Osteoblast (primary cell): ENCODE results near the gene NDUFAB1. TPM values are rescaled to one million over a fixed set of nuclear protein-coding genes. Genes with fewer than 3 reads are reported as not detected.
"Not testable (repeated sequence)": the region's sequence is repeated elsewhere in the genome, so short reads cannot be mapped to it uniquely, and the experiment has no call there.

ENCODE experiments used
- DNase-seq: peaks from one replicate; pipeline ENCODE4 v3.0.0; 2011; ENCODE audit warnings: low spot score, mixed read lengths; ENCODE audit not compliant: insufficient read length; ENCODE audit errors: missing footprints
- H2AFZ ChIP-seq: 2 replicates; pipeline ENCODE4 v1.6.0; 2011; ENCODE audit warnings: mild to moderate bottlenecking, low read length
- H3K27ac ChIP-seq: 2 replicates; pipeline ENCODE4 v1.5.1; 2011; ENCODE audit warnings: mild to moderate bottlenecking, low read depth, low read length, moderate library complexity
- H3K27me3 ChIP-seq: 2 replicates; pipeline ENCODE4 v1.6.0; 2012; ENCODE audit warnings: mild to moderate bottlenecking, control low read depth, inconsistent platforms, low read length, moderate library complexity; ENCODE audit not compliant: insufficient read depth
- H3K36me3 ChIP-seq: 2 replicates; pipeline ENCODE4 v1.5.1; 2011; ENCODE audit warnings: mild to moderate bottlenecking, low read length, control low read depth, moderate library complexity; ENCODE audit not compliant: insufficient read depth
- H3K4me1 ChIP-seq: 2 replicates; pipeline ENCODE4 v1.5.1; 2011; ENCODE audit warnings: mild to moderate bottlenecking, low read length, control low read depth, moderate library complexity; ENCODE audit not compliant: insufficient read depth
- H3K4me2 ChIP-seq: 2 replicates; pipeline ENCODE4 v1.6.0; 2011; ENCODE audit warnings: mild to moderate bottlenecking, low read length; ENCODE audit not compliant: insufficient read depth
- H3K4me3 ChIP-seq: fragments of 200-600 bp; sonication (generic); 3 replicates; pipeline ENCODE4 v1.5.1; 2012; ENCODE audit warnings: mild to moderate bottlenecking, low read length, inconsistent platforms; ENCODE audit not compliant: insufficient read depth
- H3K79me2 ChIP-seq: 2 replicates; pipeline ENCODE4 v1.6.0; 2012; ENCODE audit warnings: mild to moderate bottlenecking, low read length, control low read depth, inconsistent platforms; ENCODE audit not compliant: insufficient read depth
- H3K9me3 ChIP-seq: 2 replicates; pipeline ENCODE4 v1.5.1; 2011; ENCODE audit warnings: low read depth, low read length, control low read depth
- H4K20me1 ChIP-seq: 2 replicates; pipeline ENCODE4 v1.6.0; 2012; ENCODE audit warnings: mild to moderate bottlenecking, low read length, control low read depth; ENCODE audit not compliant: insufficient read depth
- CTCF ChIP-seq: IDR thresholded peaks from 2 replicates; pipeline ENCODE4 v1.5.1; 2011; ENCODE audit warnings: mild to moderate bottlenecking, low read depth, low read length, moderate library complexity; ENCODE audit errors: extremely low read depth
- total RNA-seq: library from RNA; depleted of rRNA; stranded (reverse); fragments of >200 nt; gene quantifications from 2 replicates; pipeline ENCODE4 v1.2.3, GENCODE V29; 2012

NDUFAB1 gene
- total RNA-seq, 1 donor, result 43.1 TPM

DNA sequence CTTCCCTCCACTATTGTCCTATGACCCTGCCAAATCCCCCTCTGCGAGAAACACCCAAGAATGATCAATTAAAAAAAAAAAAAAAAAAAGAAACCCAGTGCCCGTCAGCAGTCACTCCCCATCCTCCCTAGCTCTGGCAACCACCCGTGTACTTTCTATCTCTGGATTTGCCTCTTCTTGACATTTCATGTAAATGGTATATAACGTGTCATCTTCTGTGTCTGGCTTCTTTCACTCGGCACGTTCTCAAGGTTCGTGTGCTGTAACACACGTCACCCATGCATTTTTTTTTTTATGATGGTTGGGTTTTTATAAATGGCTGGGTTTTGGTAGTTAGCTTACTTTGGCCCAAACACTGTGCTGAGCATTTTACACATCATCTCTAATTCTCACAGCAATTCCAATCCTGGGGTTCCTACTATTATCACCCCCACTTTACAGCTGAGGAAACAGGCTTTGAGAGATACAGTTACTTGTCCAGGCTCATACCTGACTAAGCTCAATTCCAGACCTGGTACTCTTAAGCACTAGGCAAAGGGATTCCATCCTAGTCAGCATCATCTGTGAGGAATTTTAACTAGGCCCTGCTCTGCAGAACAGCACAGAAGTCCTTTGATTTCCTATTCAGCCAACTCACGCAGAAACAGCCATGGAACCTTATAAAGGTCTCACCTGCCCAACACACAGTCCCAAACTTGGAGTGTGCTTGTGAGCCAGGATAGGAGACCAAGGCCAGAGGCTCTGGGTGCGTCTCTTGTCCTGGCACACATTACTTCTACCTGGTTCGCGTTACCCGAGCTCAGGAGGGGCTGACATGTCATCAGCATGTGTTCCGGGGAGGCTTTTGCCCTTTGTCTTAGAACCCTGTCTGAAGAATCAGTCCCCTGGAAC, 11.7 kb downstream of the NDUFAB1 start:
- H3K79me2 ChIP-seq, result peaks cover 37% of the 10 kb centered on the region
- no peak for TF ChIP-seq CTCF
- H3K4me1 ChIP-seq, result peaks cover 9% of the 10 kb centered on the region
- H3K4me3 ChIP-seq, result no peak overlapping the region
- no peaks in the 10 kb centered on the region for H3K27me3 ChIP-seq
- H2AFZ ChIP-seq, result no peak overlapping the region
- H3K9me3 ChIP-seq, result no peaks in the 10 kb centered on the region
- no peak overlapping the region for H3K27ac ChIP-seq
- peaks cover 10% of the 10 kb centered on the region for H4K20me1 ChIP-seq
- H3K36me3 ChIP-seq, result peaks cover 44% of the 10 kb centered on the region
- H3K4me2 ChIP-seq, result no peak overlapping the region
- DNase-seq, result no peak

GRCh38 chr16:23583271-23583670, 12.8 kb downstream of the NDUFAB1 start:
- not testable (repeated sequence) for H3K4me1 ChIP-seq, H3K4me2 ChIP-seq, H3K9me3 ChIP-seq, DNase-seq, H4K20me1 ChIP-seq, H3K27me3 ChIP-seq, H3K27ac ChIP-seq, H3K4me3 ChIP-seq, H2AFZ ChIP-seq
- peaks cover 26% of the 10 kb centered on the region for H3K79me2 ChIP-seq
- peaks cover 52% of the 10 kb centered on the region for H3K36me3 ChIP-seq

DNA sequence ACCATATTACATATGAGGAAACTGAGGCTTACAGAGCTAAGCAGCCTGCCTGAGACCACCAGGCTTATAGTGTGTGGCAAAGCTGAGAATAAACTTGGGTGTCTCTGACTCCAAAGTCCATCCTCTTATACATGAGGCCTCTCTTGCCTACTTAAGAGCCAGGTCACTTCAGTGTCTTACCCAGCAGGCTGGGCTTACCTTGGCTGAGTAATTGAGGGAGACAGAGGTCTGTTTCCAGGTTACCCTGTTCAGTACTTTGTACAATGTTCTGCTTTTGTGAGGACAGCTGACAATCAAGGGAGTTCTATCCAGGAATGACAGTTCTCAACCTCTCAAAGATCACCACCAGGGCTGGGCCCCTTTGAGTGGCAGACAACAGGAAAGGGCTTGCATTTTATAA, 14.4 kb downstream of the NDUFAB1 start:
- no peak for DNase-seq
- Histone ChIP-seq H3K36me3 (peaks cover 47% of the 10 kb centered on the region), H3K27me3 (no peaks in the 10 kb centered on the region), H2AFZ (no peak overlapping the region), H3K27ac (no peak overlapping the region), H3K4me3 (no peak overlapping the region), H3K79me2 (peaks cover 13% of the 10 kb centered on the region), H3K9me3 (no peaks in the 10 kb centered on the region), H4K20me1 (no peaks in the 10 kb centered on the region), H3K4me1 (no peaks in the 10 kb centered on the region), H3K4me2 (no peak overlapping the region)
- TF ChIP-seq CTCF, result no peak

DNA sequence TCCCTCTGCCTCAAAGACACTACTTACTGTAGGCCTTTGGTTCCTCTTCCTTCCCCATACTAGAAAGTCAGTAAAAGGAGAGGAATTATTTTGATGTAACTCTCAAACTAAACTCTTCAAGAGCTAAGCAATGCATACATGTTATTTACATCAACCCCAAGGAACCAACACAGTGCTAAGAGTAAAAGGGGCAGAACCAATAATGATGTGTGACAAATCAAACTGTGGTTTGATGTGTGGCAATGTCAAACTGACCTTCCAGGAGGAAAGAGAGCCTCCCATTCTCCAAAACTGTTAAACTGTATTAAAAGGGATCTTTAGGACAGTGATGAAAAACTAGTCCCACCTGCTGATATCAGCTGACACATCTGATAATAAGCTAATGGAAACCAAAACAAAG, 15.7 kb downstream of the NDUFAB1 start:
- no peak overlapping the region for H3K4me3 ChIP-seq
- no peak overlapping the region for H2AFZ ChIP-seq
- no peaks in the 10 kb centered on the region for H3K4me1 ChIP-seq
- peaks cover 44% of the 10 kb centered on the region for H3K36me3 ChIP-seq
- no peak overlapping the region for H3K4me2 ChIP-seq
- no peak overlapping the region for H3K27ac ChIP-seq
- H3K9me3 ChIP-seq, result no peaks in the 10 kb centered on the region
- no peaks in the 10 kb centered on the region for H3K27me3 ChIP-seq
- no peak for TF ChIP-seq CTCF
- DNase-seq, result no peak
- peaks cover 4% of the 10 kb centered on the region for H3K79me2 ChIP-seq
- no peaks in the 10 kb centered on the region for H4K20me1 ChIP-seq
